ENCODE data around the gene HPS1. TPM values are rescaled to one million over a fixed set of nuclear protein-coding genes. Genes with fewer than 3 reads are reported as not detected.

Gene HPS1
- total and polyA plus RNA-seq, 7 donors: 11.5 to 29.1 (median 15.6) TPM

GRCh38 chr10:98438715-98439114, 8.0 kb downstream of the HPS1 start:
- 89 to 94% (median 93%) methylated on average over 4 of the region's 4 CpGs for WGBS, 3 donors
- DNase-seq (no peak), ATAC-seq (no peak)
- intact Hi-C loops (cut with DNase I): no loop called here
- H3K36me3 ChIP-seq (ENCODE audit: insufficient read depth in 1 of 2, low read depth in 1 of 2): peaks cover 0 to 59% of the 10 kb centered on the region in 2 donors
- H3K27me3 ChIP-seq (ENCODE audit: insufficient read depth in 3 of 3, low read length in 2 of 3): no peaks in the 10 kb centered on the region
- TF ChIP-seq CTCF (IDR thresholded peaks at IDR 0.05): no peak
- H3K27ac ChIP-seq: no peak overlapping the region
- no peaks in the 10 kb centered on the region for H3K4me1 ChIP-seq
- H3K9me3 ChIP-seq: no peaks in the 10 kb centered on the region
- no peak overlapping the region for H3K4me3 ChIP-seq

- no peak overlapping the region for H3K27ac ChIP-seq
- H3K9me3 ChIP-seq: peaks cover 4% of the 10 kb centered on the region
- no peak overlapping the region for H3K4me3 ChIP-seq
- no peaks in the 10 kb centered on the region for H3K4me1 ChIP-seq
- intact Hi-C loops (cut with DNase I): no loop called here
- ATAC-seq: no peak
- no peak for DNase-seq
- peaks cover 0 to 59% of the 10 kb centered on the region in 2 donors for H3K36me3 ChIP-seq (ENCODE audit: insufficient read depth in 1 of 2, low read depth in 1 of 2)
- no peaks in the 10 kb centered on the region for H3K27me3 ChIP-seq (ENCODE audit: insufficient read depth in 3 of 3, low read length in 2 of 3)
- TF ChIP-seq CTCF (IDR thresholded peaks at IDR 0.05): no peak
- WGBS, 3 donors: 85 to 98% (median 92%) methylated on average over 4 of the region's 4 CpGs
Measured at GRCh38 chr10:98436704-98437103, 10.0 kb downstream of the HPS1 start.

GRCh38 chr10:98435178-98435577, 11.6 kb downstream of the HPS1 start:
- no peak for ATAC-seq
- TF ChIP-seq CTCF (IDR thresholded peaks at IDR 0.05): no peak
- Histone ChIP-seq H3K4me3 (no peak overlapping the region), H3K36me3 (ENCODE audit: insufficient read depth in 1 of 2, low read depth in 1 of 2) (peaks cover 0 to 66% of the 10 kb centered on the region in 2 donors), H3K27me3 (ENCODE audit: insufficient read depth in 3 of 3, low read length in 2 of 3) (no peaks in the 10 kb centered on the region), H3K4me1 (no peaks in the 10 kb centered on the region), H3K9me3 (peaks cover 4% of the 10 kb centered on the region), H3K27ac (no peak overlapping the region)
- intact Hi-C loops (cut with DNase I): no loop called here
- 97 to 99% (median 98%) methylated on average over 12 of the region's 12 CpGs for WGBS, 3 donors
- DNase-seq: no peak

GRCh38 chr10:98433881-98434732, 12.6 kb downstream of the HPS1 start:
- WGBS, 3 donors: 94 to 97% (median 97%) methylated on average over 21 of the region's 21 CpGs
- H3K27ac ChIP-seq: no peak overlapping the region
- peaks cover 0 to 68% of the 10 kb centered on the region in 2 donors for H3K36me3 ChIP-seq (ENCODE audit: insufficient read depth in 1 of 2, low read depth in 1 of 2)
- intact Hi-C loops (cut with DNase I): no loop called here
- peaks cover 4% of the 10 kb centered on the region for H3K9me3 ChIP-seq
- peak in 2 of 4 donors; percentile 40 to 68 for ATAC-seq
- H3K4me3 ChIP-seq: no peak overlapping the region
- no peaks in the 10 kb centered on the region for H3K27me3 ChIP-seq (ENCODE audit: insufficient read depth in 3 of 3, low read length in 2 of 3)
- TF ChIP-seq CTCF (IDR thresholded peaks at IDR 0.05): no peak
- H3K4me1 ChIP-seq: no peaks in the 10 kb centered on the region
- DNase-seq: no peak
